Brain microvascular endothelial cell (primary cell): ENCODE measurements around the gene WDR83.

Source experiments
- DNase-seq: peaks from one replicate; pipeline ENCODE4 v3.0.0-alpha.2; 2020
- H3K27ac ChIP-seq: fragments of 250-450 bp; sonication (Bioruptor Pico); 2 replicates; pipeline ENCODE4 v1.5.1; 2020; ENCODE audit warnings: mild to moderate bottlenecking, moderate library complexity
- H3K27me3 ChIP-seq: fragments of 250-450 bp; sonication (Bioruptor Pico); replicated peaks from 2 replicates; pipeline ENCODE4 v1.5.1; 2020; ENCODE audit warnings: mild to moderate bottlenecking
- H3K36me3 ChIP-seq: fragments of 250-450 bp; sonication (Bioruptor Pico); replicated peaks from 2 replicates; pipeline ENCODE4 v1.5.1; 2020; ENCODE audit warnings: mild to moderate bottlenecking
- H3K4me3 ChIP-seq: 2 replicates; pipeline ENCODE4 v1.5.1; 2011; ENCODE audit warnings: low read depth, mild to moderate bottlenecking, control low read depth, low read length, moderate library complexity
- in situ Hi-C: cut with HindIII; loops from 2 replicates; pipeline ENCODE4 v1.10.0; 2017; ENCODE audit warnings: low sequenced_read_pairs, low pct_ligation_motif_present
- TF ChIP-seq, protein P1 (sequence below): IDR thresholded peaks from 2 replicates; pipeline ENCODE4 v1.5.1; 2011; ENCODE audit warnings: low read depth, mild to moderate bottlenecking, moderate library complexity, low read length, control low read depth, inconsistent platforms; ENCODE audit errors: missing control alignments

WDR83 gene

GRCh38 chr19:12680034-12680433 lies 13.4 kb downstream of the WDR83 start:
- in situ Hi-C loops, result no loop called here
- no peak overlapping the region for H3K4me3 ChIP-seq
- peaks cover 30% of the 10 kb centered on the region for H3K36me3 ChIP-seq
- no peaks in the 10 kb centered on the region for H3K27me3 ChIP-seq
- no peak overlapping the region for H3K27ac ChIP-seq
- TF ChIP-seq, protein P1, sequence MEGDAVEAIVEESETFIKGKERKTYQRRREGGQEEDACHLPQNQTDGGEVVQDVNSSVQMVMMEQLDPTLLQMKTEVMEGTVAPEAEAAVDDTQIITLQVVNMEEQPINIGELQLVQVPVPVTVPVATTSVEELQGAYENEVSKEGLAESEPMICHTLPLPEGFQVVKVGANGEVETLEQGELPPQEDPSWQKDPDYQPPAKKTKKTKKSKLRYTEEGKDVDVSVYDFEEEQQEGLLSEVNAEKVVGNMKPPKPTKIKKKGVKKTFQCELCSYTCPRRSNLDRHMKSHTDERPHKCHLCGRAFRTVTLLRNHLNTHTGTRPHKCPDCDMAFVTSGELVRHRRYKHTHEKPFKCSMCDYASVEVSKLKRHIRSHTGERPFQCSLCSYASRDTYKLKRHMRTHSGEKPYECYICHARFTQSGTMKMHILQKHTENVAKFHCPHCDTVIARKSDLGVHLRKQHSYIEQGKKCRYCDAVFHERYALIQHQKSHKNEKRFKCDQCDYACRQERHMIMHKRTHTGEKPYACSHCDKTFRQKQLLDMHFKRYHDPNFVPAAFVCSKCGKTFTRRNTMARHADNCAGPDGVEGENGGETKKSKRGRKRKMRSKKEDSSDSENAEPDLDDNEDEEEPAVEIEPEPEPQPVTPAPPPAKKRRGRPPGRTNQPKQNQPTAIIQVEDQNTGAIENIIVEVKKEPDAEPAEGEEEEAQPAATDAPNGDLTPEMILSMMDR, result no peak
- DNase-seq, result no peak

DNA sequence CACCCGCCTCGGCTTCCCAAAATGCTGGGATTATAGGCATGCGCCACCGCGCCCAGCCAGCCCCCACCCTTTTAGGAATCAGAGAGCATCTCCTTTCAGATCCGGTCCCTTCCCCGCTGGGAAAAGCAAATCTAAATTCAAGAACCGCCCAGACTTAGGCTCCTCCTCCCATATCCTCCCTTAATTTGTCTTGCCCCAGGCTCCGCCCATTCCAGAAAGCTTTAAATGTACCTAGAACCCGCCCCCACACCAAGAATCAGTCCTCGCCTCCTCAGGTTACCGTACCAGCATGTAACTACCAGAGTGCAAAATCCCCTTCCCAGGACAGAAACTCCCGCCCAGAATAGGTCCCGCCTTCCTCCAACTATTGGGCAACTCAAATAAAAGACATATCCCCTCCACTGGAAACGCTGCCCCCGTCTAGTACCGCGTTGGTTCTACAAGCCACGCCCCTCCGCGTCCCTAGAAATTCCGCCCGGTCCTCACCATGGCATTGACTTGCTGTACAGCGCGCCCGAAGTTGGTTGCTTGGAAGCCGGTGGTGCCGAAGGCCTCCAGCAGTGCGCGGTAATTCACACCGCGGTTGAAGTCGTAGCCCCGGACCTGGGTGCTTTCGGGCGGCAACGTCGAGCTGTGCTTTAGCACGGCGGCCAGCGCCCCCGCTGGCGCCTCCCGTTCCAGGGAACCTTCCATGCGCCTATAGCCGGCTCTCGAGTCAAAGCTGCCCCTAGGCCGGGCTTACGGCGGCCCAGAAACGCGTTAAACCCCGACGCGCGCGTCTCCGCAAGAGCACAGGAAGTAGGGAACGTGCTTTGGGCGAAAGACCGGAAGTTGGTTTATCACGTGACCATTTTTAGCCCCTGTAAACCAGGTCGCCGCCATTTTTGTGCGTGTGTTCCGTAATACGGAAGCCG lies 14.7 kb downstream of the WDR83 start, which contains the start of gene DHPS:
Gene DHPS, minus strand, starts transcription at position 807 of the 914 bp plus-strand sequence. Its CDS starts 114 bp downstream, at position 693.
- Histone ChIP-seq H3K4me3 (peak within 1 kb of the TSS; percentile 92), H3K36me3 (peaks cover 18% of the 10 kb centered on the region), H3K27ac (peak within 1 kb of the TSS; percentile 97), H3K27me3 (no peaks in the 10 kb centered on the region)
- TF ChIP-seq, protein P1, result no peak
- peak; percentile 97 for DNase-seq
- in situ Hi-C loops, result no loop called here

DNA sequence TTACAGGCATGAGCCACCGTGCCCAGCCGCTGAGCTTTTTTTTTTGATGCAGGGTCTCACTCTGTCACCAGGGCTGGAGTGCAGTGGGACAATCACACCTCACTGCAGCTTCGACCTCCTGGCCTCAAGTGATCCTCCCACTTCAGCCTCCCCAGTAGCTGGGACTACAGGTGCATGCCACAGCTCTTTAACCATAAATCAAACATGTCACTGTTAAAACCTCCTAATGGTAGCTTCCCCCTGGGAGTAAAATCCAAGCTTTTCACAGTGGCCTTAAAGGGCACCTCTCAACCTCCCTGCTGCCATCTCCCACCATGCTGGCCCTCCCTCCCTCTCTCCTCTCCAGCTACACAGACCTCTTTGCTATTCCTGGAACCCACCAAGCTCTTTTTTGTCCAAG lies 19.2 kb downstream of the WDR83 start:
- no peak overlapping the region for H3K4me3 ChIP-seq
- peaks cover 5% of the 10 kb centered on the region for H3K36me3 ChIP-seq
- in situ Hi-C loops, result no loop called here
- no peak overlapping the region for H3K27ac ChIP-seq
- H3K27me3 ChIP-seq, result no peaks in the 10 kb centered on the region
- TF ChIP-seq, protein P1, result no peak
- no peak for DNase-seq

- Histone ChIP-seq H3K36me3 (peaks cover 8% of the 10 kb centered on the region), H3K4me3 (no peak within 1 kb of the TSS), H3K27ac (no peak within 1 kb of the TSS), H3K27me3 (no peaks in the 10 kb centered on the region)
- TF ChIP-seq, protein P1, result peak; percentile 13
- DNase-seq, result no peak
- in situ Hi-C loops, result no loop called here
Observed at GRCh38 chr19:12687496-12688196, 21.0 kb downstream of the WDR83 start, which contains the start of gene GNG14. GNG14 (plus strand) TSS chr19:12687998; CDS start chr19:12688049, 51 bp downstream.

GRCh38 chr19:12689012-12689411 lies 22.4 kb downstream of the WDR83 start:
- H3K4me3 ChIP-seq, result no peak overlapping the region
- H3K36me3 ChIP-seq, result peaks cover 10% of the 10 kb centered on the region
- H3K27me3 ChIP-seq, result no peaks in the 10 kb centered on the region
- H3K27ac ChIP-seq, result no peak overlapping the region
- TF ChIP-seq, protein P1, result no peak
- DNase-seq, result no peak
- in situ Hi-C loops, result no loop called here
